ENCODE results near the gene SLX4.
A peak's percentile ranks its signal among the peaks of the same experiment; 100 is the strongest.
"Not testable (repeated sequence)": the region's sequence is repeated elsewhere in the genome, so short reads cannot be mapped to it uniquely, and the experiment has no call there.

The SLX4 gene

GRCh38 chr16:3642397-3643094 is 31.1 kb upstream of the SLX4 start:
- DNase-seq (ENCODE audit: low spot score) (no peak), FAIRE-seq (no peak)

- DNase-seq (ENCODE audit: low spot score) (no peak), FAIRE-seq (no peak)
These were observed 30.5 kb upstream of the SLX4 start for GRCh38 chr16:3641801-3642396.

- no peak for FAIRE-seq
- no peak for DNase-seq (ENCODE audit: low spot score)
These were observed 29.5 kb upstream of the SLX4 start for GRCh38 chr16:3640632-3641501.

GRCh38 chr16:3640207-3640606 is 28.8 kb upstream of the SLX4 start:
- DNase-seq (ENCODE audit: low spot score) (no peak), FAIRE-seq (no peak)

- FAIRE-seq (no peak), DNase-seq (ENCODE audit: low spot score) (no peak)
These were observed 27.7 kb upstream of the SLX4 start for GRCh38 chr16:3638916-3639644.

GRCh38 chr16:3637371-3637923 is 26.0 kb upstream of the SLX4 start:
- no peak for DNase-seq (ENCODE audit: low spot score)
- FAIRE-seq: no peak

GRCh38 chr16:3625911-3626732 is 14.7 kb upstream of the SLX4 start:
- DNase-seq (ENCODE audit: low spot score) (no peak), FAIRE-seq (peak; percentile 15)

- DNase-seq (ENCODE audit: low spot score) (no peak), FAIRE-seq (no peak)
These were observed 13.9 kb upstream of the SLX4 start for GRCh38 chr16:3625331-3625730.

GRCh38 chr16:3623642-3624041 is 12.2 kb upstream of the SLX4 start:
- DNase-seq (ENCODE audit: low spot score) (no peak), FAIRE-seq (no peak)

- peak; percentile 85 for FAIRE-seq
- DNase-seq (ENCODE audit: low spot score): peak; percentile 71
These were observed 7.3 kb upstream of the SLX4 start for GRCh38 chr16:3618769-3619141.

GRCh38 chr16:3612510-3613466 is 1.4 kb upstream of the SLX4 start:
- no peak for FAIRE-seq

GRCh38 chr16:3610698-3611145 is 684 bp downstream of the SLX4 start:
- no peak for DNase-seq (ENCODE audit: low spot score)
- FAIRE-seq: no peak

More at GRCh38 chr16:3612510-3613466, 1.4 kb upstream of the SLX4 start:
- DNase-seq (ENCODE audit: low spot score): no peak

- DNase-seq (ENCODE audit: low spot score) (no peak), FAIRE-seq (no peak)
These were observed 1.3 kb downstream of the SLX4 start for GRCh38 chr16:3609895-3610697.

GRCh38 chr16:3608976-3609375 is 2.4 kb downstream of the SLX4 start:
- not testable (repeated sequence) for DNase-seq (ENCODE audit: low spot score); FAIRE-seq

- FAIRE-seq (no peak), DNase-seq (ENCODE audit: low spot score) (no peak)
These were observed 3.3 kb downstream of the SLX4 start for GRCh38 chr16:3608069-3608468.

GRCh38 chr16:3607634-3608033 is 3.8 kb downstream of the SLX4 start:
- no peak for DNase-seq (ENCODE audit: low spot score)
- no peak for FAIRE-seq

- no peak for FAIRE-seq
- no peak for DNase-seq (ENCODE audit: low spot score)
These were observed 4.2 kb downstream of the SLX4 start for GRCh38 chr16:3607161-3607560.

GRCh38 chr16:3606441-3606840 is 5.0 kb downstream of the SLX4 start:
- no peak for DNase-seq (ENCODE audit: low spot score)
- no peak for FAIRE-seq

- DNase-seq (ENCODE audit: low spot score): no peak
- FAIRE-seq: no peak
These were observed 9.1 kb downstream of the SLX4 start for GRCh38 chr16:3602320-3602653.
